HG02571 (cell line): Measurements from ENCODE around the gene SERINC3.

ENCODE experiments used
- ATAC-seq: cut with Tn5 transposase; IDR thresholded peaks from one replicate; pipeline ENCODE4 v1.9.1; 2021; ENCODE audit warnings: mild to moderate bottlenecking, moderate library complexity; ENCODE audit not compliant: unreplicated experiment

The SERINC3 gene

DNA sequence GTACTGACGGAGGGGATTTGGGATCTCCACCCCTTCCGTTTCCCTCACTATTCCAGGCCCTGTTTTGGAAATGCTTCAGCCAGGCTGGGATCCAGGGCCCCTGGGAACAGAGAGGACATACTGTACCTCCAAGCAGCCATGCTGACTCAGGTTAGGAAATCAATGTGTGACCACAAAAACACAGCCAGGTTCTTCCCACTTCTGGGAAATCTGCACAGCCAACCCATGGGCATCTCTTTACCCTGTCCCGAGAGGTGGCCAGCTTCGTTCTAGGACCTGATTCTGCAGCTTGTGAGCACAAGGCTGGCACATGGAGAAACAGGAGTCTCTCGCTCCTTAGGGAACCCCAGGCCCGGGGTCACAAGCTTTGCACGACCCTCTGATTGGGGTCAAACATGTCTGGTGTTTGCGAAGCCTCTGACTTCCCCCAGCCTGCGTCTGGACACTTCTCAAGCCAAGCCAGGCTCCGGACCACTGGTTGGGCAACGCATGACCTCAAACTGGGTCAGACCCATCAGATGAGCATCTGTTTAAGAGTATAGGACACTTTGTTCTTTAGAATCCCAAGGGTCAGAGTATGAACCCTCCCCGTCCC, 54.5 kb downstream of the SERINC3 start:
- ATAC-seq = no peak

DNA sequence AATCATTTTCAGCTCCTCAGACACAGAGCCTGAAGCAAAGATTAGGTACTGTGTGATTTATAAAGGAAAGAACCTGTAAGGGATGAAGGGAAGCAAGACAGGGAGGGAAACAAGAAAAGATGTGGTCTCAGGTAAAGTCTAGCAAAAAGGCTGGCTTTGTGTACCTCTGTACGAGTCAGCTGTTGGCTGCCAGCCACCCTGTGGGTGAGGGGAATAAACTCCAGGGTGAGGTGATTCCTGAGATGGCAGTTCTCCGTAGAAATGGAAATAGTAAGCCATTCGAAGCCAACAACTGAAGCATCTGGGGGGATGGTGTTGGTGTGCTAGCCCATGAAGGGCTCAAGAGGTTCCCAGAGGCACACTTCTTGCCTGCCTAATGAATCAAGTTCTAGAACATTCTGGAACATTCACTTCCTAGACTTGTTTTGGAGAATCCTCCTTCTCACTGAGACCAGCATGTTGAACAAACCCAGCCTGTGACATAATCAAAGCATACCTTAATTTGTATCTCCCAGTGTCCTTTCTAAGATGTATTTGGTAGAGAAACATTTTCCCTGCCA, 56.8 kb downstream of the SERINC3 start:
- ATAC-seq = no peak

DNA sequence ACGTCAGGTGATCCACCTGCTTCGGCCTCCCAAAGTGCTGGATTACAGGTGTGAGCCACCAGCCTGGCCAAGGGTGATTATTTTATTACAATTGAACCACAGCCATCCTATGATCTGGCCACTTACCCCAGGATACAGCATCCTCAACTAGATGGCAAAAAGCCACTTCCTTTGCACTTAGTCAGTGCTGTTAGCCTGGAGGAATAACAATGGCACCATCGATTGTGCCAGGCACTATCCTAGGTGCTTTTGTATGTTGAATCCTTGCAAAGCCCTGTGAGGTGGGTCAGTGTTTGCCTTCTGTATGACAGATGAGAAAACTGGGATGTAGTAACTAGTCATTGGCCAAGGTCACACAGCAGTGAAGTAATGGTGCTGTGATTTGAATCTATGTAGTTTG, 57.4 kb downstream of the SERINC3 start:
- no peak for ATAC-seq

DNA sequence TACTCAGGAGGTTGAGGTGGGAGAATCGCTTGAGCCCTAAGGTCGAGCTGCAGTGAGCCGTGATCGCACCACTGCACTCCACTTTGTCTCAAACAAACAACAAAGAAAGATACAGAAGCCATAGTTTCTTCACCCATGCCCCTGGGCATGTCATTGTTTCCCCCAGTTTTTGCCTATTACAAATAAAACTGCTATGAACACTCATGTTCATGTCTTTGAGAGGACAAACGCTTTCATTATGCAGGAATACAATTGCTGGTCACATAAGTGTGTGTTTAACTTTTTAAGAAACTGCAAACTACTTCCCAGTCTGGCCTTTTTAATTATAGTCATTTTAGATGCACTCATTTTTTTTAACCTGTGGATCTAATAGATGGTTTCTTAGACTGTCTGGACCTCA, 58.4 kb downstream of the SERINC3 start:
- no peak for ATAC-seq

DNA sequence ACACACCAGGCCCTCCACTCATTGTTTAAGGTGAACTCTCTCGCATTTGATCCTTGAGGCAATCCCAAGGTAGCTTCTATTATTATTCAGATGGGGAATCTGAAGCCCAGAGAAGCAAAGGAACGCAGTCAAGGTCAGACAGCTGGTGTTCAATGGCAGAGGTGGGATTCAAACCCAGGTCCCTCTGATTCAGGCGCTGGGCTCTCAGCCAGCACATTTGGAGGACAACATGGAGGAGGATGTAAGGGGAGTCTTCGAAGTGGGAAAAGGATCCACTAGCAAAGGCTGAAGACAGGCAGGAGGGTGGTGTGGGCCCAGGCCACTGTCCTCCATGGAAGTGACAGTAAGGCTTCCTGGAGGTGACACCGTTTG, 60.1 kb downstream of the SERINC3 start:
- ATAC-seq = no peak

DNA sequence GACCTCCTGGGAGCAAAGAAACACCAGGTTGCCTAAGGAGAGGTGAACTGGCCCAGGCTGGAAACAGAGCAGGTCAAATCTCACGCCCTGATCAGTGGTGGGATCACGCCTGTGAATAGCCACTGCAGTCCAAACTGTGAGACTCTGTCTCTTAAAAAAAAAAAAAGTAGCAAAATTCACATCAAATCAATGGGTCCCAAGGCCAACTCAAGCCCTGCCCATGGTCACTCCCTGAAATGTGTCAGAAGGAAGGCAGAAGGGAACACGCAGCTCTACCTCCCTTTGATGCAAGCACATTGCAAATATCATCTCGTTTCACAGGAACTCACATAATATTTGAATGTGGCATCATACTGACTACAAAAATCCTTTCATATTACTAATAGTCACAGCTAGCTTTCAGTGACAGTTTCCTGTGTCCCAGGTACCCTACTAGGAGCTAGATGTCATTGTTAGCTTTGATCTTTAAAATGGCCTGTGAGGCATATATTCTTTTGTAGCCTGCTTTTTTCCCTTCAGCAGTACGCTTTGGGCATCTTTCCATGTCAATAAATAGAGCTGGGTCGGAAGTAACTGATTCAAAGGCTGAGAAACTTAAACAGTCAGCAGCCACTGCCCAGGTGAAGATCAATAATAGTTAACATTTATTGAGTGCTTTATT, 60.6 kb downstream of the SERINC3 start:
- ATAC-seq = no peak

DNA sequence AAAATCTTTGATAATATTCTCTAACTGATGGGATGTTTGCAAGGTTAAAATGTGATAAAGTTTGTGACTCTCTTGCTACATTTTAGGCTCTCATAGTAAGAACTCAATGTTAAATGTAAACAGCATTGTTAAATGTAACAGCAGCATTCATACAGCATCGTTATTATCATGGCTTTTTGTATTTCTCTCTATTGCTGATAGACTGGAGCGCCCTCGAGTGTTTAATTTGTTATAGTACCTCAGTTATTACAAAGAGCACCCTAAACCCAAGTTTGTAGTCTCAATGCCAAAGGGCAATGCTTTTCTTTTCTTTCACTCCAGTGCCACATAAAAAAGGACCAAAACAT, 61.1 kb downstream of the SERINC3 start:
- no peak for ATAC-seq

DNA sequence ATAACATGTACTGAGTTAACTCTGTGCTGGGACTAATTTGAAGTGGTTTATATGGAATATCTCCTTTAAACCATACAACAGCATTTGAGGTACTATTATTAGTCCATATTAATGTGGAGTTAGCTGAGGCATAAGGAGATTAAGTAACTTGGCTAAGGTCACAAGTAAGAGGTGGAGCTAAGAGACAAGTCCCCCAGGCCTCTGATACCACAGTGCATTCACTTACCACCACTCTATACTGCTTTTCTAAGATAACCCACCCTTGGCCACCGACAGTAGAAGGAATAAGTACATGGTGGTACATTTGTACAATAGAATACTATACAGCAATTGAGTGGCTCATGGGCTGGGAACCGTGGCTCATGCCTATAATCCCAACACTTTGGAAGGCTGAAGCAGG, 62.6 kb downstream of the SERINC3 start:
- no peak for ATAC-seq

DNA sequence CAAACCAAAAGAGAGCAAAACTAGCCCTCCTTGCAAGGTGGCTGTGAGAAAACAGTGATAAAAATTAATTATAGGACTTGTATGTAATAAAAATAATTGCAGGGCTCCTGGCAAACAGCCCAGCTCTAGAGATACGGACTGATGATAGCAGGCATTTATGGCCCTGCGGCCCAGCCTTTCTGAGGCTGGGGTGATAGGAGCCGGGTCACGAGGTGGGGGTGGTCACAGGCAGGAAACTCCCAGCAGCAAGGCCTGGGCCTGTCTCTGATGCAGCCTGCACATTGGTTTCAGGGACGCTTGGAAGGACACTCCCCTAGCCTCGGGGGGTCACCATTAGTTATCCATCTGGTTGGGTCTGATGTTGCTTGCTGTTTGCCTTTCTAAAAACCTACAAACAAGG, 64.9 kb downstream of the SERINC3 start:
- ATAC-seq = no peak

DNA sequence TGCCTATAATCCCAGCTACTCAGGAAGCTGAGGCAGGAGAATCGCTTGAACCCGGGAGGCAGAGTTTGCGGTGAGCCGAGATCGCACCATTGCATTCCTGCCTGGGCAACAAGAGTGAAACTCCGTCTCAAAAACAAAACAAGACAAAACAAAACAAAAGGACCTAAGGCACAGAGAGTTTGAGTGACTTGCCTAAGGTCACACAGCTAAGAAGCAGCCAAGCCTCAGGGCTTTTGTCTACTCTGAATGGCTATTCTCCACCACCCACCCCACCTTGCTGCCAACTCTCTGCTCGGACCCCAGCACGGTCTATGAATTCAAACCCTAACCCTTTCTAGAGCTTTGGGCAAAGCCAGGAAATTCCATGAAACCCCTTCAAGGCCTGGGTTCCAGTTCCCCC, 65.3 kb downstream of the SERINC3 start:
- no peak for ATAC-seq

DNA sequence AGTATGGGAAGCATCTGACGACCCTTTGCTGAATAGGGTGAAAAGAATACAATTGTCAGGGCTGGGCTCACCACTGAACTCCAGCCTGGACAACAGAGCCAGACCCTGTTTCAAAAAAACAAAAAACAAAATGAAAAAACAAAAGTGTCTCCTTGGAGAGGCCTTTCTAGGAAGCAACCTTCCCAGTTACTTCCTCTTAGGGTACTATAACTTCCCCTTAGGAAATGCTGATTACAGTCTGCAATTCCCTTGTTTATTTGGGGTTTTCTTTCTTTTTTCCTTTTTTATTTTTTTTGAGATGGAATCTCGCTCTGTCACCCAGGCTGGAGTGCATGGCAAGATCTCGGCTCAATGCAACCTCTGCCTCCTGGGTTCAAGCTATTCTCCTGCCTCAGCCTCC, 66.7 kb downstream of the SERINC3 start:
- ATAC-seq = no peak

DNA sequence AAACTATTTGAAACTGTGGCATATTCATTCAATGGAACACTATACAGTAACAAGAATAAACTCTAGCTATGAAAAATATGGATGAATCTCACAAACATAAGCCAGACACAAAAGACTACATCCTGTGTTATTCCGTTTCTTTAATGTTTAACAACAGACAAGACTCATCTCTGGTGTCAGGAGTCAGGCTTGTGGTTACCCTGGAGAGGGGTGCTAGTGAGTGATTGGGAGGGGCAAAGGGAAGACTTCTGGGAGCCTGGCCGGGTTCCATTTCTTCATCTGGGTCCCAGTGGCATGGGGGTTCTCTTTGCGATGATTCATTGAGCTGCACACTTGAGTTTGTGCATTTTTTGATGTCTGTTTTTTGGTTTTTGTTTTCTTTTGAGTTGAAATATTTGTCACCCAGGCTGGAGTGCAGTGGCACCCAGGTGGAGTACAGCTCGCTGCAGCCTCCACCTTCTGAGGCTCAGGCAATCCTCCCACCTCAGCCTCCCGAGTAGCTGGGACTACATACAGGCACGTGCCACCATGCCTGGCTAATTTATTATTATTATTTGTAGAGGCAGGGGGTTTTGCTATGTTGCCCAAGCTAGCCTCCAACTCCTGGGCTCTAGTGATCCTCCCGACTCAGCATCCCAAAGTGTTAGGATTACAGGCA, 67.4 kb downstream of the SERINC3 start:
- ATAC-seq = no peak

DNA sequence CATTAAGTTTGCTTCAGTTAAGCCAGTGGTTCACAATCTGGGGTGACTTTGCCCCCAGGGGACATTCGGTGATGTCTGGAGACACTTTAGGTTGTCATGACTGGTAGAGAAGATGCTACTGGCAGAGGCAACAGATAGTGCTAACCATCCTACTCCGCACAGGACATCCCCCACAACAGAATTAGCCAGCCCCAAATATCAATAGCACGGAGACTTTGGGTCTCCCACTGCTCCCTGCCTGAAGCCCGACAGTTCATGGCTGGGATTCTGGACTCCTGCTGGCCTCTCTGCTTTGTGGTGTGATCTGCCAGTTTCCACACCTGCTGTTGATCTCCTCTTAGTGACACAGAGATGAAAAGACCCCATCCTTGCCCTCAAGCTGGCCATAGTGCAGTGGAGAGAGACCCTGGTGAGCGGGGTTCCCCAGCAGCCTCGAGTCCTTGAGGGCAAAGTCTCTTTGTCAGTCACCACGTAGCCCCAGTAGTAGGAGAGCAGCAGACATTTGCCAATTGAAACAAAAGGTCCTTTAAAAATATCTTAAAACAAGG, 70.9 kb downstream of the SERINC3 start:
- ATAC-seq = no peak

DNA sequence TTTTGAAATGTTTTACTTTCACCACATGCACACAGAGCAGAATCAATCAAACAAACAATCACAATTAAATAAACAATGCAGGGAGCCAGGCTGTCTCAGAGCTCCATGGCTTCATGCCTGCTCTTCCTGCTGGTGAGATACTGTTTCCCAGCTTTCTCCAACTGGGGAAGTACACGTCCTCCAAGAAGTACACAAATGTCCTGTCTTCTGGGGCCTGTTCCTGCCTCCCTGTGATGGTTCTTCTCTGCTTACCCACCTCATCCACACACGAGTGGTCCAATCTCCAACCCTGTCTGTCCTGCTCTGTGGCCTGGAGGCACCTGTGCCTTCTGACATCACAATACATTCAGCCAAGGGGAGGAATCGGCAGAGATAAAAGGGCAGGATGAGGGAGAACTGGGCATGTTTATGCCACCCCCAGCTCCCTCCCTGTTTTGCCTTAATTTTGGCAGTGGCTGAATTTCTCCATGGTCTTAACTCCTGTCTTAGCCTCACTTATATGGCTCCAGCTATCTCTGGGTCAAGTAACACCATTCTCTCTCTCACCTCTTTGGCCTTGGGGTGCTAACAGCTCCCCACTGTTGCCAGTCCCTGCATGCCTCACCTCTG, 71.5 kb downstream of the SERINC3 start:
- no peak for ATAC-seq

DNA sequence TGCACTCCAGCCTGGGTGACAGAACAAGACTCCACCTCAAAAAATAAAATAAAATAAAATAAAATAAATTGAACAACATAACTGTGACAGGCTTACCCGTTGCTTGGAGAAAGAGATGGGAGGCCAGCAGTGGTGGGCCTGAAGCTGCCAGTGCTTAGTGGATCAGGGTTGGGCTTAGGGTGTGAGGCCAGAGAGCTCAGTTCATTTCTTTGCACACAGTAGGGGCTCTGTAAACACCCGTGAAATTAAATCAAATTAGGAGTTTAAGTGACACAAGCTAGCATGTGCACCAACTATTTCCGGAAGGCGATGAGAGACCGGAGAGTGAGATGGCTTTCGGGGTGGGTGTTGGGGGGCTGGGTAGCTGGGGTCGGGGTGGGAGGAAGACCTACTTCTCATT, 72.0 kb downstream of the SERINC3 start:
- no peak for ATAC-seq

DNA sequence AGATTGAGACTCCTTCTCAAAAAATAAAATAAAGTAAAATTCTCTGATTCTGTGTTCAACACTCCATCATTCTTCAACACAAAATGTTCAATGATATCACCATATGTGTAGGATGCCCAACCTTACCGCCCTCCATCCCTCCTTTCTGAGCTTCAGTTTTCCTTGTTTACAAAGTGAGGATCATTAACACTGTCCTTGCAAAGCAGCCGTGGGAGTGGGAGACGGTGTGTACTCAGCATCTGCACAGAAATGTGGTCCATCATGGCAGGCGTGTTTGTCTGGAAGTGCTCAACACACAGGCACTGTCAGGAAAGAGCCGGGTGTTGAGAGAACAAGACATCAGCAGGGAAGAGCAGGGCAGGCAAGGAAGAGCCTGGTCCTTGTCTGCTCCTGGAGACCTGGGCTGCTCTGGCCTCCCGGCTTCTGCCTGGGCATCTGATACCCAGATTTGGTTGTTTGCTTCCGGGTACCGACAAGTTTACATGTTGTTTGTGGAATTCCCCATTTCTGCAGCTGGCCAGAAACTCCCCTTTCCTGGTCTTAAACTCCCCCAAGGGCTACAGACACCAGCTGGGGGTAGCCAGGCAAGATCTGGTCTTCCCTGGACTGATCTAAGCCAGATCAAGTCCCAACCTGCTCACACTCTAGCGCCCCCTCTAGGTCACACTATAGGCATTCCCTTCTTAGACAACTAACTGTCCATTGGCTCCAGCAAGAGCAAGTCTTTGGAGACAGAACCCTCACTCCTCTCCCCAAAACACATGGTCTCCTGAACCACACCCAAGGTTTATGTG, 72.9 kb downstream of the SERINC3 start:
- no peak for ATAC-seq

DNA sequence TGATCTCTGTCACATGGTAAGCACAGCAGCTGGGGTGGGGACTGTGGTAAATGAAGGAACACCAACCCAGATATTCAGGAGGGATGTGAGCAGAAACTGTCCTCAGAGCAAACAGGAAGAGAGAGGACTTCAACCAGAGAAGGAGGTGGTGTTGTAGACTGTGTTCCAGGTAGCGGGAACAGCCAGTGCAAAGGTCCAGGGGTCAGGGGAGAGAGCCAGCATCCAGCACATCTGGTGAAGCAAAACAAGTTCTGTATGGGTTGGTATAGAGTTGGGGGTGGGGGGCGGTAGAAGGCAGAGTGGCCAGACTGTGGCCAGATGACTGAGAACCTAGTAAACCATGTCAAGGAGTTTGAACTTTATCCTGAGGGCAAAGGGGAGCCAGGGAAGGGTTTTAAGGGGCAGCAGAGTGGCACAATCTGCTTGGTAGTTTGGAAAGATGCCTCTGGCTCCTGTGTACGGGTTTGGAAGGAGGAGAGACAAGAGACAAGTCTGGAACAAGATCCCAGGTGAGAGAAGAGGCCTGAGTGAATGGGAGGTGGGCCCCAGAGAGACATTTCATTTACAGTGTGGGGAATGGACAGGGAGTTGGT, 73.9 kb downstream of the SERINC3 start:
- no peak for ATAC-seq
